ENCODE data around the gene SLC39A11. TPM values are rescaled to one million over a fixed set of nuclear protein-coding genes. Genes with fewer than 3 reads are reported as not detected.
"Not testable (repeated sequence)": the region's sequence is repeated elsewhere in the genome, so short reads cannot be mapped to it uniquely, and the experiment has no call there.

Gene SLC39A11
- total RNA-seq, 2 donors from 2014 or later: 27.8 to 39.6 TPM

DNA sequence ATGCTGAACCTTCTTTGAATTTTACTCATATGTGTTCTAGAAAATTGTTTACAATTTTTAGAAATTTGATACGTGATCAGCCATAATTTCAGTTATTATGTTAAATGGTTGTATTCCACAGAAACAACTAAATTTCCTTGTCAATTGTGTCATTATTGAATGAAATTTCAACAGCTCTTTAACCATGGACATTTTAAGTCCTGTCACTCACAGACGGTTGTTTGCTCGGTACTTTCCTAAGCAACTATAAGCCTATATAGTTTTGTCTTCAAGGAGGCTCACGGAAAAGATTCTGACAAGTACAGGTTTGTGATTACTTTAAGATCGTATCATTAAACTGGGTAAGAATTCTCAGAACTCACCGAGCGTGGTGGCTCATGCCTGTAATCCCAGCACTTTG is 31.8 kb downstream of the SLC39A11 start:
- Histone ChIP-seq H3K27me3 (no peaks in the 10 kb centered on the region), H3K36me3 (replicated peaks in 1 of 2; ENCODE audit: insufficient read depth in 1 of 2, low read depth in 2 of 2) (no peaks in the 10 kb centered on the region), H3K9me3 (no peaks in the 10 kb centered on the region), H3K4me1 (peaks cover 4% of the 10 kb centered on the region), H3K4me3 (no peak overlapping the region), H3K27ac (no peak overlapping the region)
- DNase-seq (no peak), ATAC-seq (no peak)
- intact Hi-C loops (cut with DNase I): no loop called here
- TF ChIP-seq, protein P1, sequence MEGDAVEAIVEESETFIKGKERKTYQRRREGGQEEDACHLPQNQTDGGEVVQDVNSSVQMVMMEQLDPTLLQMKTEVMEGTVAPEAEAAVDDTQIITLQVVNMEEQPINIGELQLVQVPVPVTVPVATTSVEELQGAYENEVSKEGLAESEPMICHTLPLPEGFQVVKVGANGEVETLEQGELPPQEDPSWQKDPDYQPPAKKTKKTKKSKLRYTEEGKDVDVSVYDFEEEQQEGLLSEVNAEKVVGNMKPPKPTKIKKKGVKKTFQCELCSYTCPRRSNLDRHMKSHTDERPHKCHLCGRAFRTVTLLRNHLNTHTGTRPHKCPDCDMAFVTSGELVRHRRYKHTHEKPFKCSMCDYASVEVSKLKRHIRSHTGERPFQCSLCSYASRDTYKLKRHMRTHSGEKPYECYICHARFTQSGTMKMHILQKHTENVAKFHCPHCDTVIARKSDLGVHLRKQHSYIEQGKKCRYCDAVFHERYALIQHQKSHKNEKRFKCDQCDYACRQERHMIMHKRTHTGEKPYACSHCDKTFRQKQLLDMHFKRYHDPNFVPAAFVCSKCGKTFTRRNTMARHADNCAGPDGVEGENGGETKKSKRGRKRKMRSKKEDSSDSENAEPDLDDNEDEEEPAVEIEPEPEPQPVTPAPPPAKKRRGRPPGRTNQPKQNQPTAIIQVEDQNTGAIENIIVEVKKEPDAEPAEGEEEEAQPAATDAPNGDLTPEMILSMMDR (IDR thresholded peaks at IDR 0.05): no peak
- no peak for TF ChIP-seq POLR2A (IDR thresholded peaks at IDR 0.05)
- 87 to 96% methylated on average over 7 of the region's 7 CpGs for WGBS, 2 donors

DNA sequence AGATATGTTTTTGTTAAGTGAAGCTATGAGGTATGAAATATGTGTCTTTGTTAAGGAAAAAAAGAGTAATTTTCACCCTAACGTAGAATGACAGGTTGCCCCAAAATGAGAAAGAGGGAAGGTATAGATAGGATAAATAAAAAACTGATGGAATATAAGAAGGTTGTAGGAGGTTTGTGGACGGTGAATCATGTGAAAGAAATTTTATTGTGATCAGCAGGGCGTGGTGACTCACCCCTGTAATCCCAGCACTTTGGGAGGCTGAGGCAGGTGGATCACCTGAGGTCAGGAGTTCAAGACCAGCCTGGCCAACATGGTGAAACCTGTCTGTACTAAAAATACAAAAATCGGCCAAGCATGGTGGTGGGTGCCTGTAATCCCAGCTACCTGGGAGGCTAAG is 32.8 kb downstream of the SLC39A11 start:
- intact Hi-C loops (cut with DNase I); ATAC-seq; H3K4me3 ChIP-seq; H3K36me3 ChIP-seq (replicated peaks in 1 of 2; ENCODE audit: insufficient read depth in 1 of 2, low read depth in 2 of 2); H3K27me3 ChIP-seq; H3K4me1 ChIP-seq; DNase-seq; H3K27ac ChIP-seq; H3K9me3 ChIP-seq: not testable (repeated sequence)
- 86 to 92% methylated on average over 4 of the region's 4 CpGs for WGBS, 2 donors

DNA sequence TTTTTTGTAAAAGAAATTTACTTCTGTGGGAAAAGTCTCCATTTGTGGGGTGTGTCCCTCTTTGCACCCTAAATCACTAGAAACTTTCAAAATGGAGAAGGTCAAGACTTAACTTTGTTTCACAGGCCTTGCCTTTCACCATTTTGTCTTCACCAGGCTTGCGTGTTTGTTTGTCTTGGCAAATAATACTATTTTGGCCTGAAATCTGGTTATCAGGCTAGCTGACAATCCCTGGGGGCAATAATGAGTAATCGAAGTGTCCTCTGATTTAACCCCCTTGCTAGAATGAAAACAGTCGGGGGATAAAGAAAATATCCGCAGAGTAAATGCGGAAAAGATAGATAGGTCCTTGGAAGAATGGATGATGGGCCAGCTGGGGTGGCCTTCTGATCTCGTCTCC is 34.5 kb downstream of the SLC39A11 start:
- Histone ChIP-seq H3K9me3 (no peaks in the 10 kb centered on the region), H3K27me3 (no peaks in the 10 kb centered on the region), H3K4me3 (no peak overlapping the region), H3K27ac (no peak overlapping the region), H3K4me1 (peaks cover 4% of the 10 kb centered on the region), H3K36me3 (replicated peaks in 1 of 2; ENCODE audit: insufficient read depth in 1 of 2, low read depth in 2 of 2) (no peaks in the 10 kb centered on the region)
- WGBS, 2 donors: 68 to 76% methylated on average over 6 of the region's 6 CpGs
- TF ChIP-seq, protein P1 (IDR thresholded peaks at IDR 0.05): no peak
- TF ChIP-seq POLR2A (IDR thresholded peaks at IDR 0.05): no peak
- DNase-seq: no peak
- intact Hi-C loops (cut with DNase I): no loop called here
- no peak for ATAC-seq

DNA sequence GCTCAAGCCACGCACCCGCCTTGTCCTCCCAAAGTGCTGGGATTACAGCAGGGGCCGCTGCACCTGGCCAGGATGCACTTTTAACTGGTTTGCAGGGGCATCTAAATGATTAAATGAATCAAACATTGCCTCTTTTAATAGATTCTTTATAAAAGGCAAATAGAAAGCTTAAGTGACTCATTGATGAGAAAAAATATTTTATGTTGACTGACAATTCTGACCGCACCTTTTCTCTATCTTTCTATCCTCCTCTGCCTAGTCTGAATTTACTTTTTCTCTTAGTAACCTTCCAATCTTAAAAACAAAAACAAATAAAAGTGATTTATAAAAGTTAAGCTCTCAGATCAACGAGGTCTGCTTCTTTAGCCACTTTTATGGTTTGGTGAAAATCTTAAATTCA is 35.3 kb downstream of the SLC39A11 start:
- Histone ChIP-seq H3K27ac (no peak overlapping the region), H3K9me3 (no peaks in the 10 kb centered on the region), H3K36me3 (replicated peaks in 1 of 2; ENCODE audit: insufficient read depth in 1 of 2, low read depth in 2 of 2) (no peaks in the 10 kb centered on the region), H3K27me3 (no peaks in the 10 kb centered on the region), H3K4me1 (peaks cover 4% of the 10 kb centered on the region), H3K4me3 (no peak overlapping the region)
- TF ChIP-seq POLR2A (IDR thresholded peaks at IDR 0.05): no peak
- TF ChIP-seq, protein P1 (IDR thresholded peaks at IDR 0.05): no peak
- intact Hi-C loops (cut with DNase I): no loop called here
- 94 to 97% methylated on average over 5 of the region's 5 CpGs for WGBS, 2 donors
- no peak for ATAC-seq
- no peak for DNase-seq

DNA sequence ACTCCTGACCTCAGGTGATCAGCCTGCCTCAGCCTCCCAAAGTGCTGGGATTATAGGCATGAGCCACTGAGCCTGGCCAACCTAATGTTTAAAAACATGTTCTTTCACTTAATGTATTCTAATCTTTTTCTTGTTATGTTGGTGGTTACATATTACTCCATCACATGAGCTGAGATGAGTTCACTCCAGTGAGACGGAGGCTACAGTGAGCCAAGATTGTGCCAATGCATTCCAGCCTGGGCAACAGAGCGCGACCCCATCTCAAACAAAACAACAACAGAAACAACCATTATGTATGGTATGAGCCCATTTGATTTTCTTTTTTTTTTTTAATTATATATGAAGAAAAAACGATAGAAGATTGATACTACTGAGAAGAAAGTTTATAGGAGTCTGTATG is 39.6 kb downstream of the SLC39A11 start:
- Histone ChIP-seq H3K27ac (no peak overlapping the region), H3K9me3 (no peaks in the 10 kb centered on the region), H3K4me3 (no peak overlapping the region), H3K4me1 (peaks cover under 1% of the 10 kb centered on the region), H3K27me3 (no peaks in the 10 kb centered on the region), H3K36me3 (replicated peaks in 1 of 2; ENCODE audit: insufficient read depth in 1 of 2, low read depth in 2 of 2) (no peaks in the 10 kb centered on the region)
- no peak for DNase-seq
- ATAC-seq: no peak
- 92 to 93% methylated on average over 4 of the region's 4 CpGs for WGBS, 2 donors
- intact Hi-C loops (cut with DNase I): no loop called here
- TF ChIP-seq, protein P1 (IDR thresholded peaks at IDR 0.05): no peak
- TF ChIP-seq POLR2A (IDR thresholded peaks at IDR 0.05): no peak

All from body of pancreas (tissue), 4 donors.